Lung (tissue), 12 donors: ENCODE measurements around the gene CHL1. TPM values are rescaled to one million over a fixed set of nuclear protein-coding genes. Genes with fewer than 3 reads are reported as not detected.

ENCODE experiments used
- ATAC-seq: fragments of 200-7000 bp; cut with Tn5 transposase; one replicate; pipeline ENCODE4 v1.9.1; 2020; ENCODE audit warnings: moderate number of reproducible peaks; ENCODE audit not compliant: insufficient read depth, low FRiP score
- DNase-seq, 3 donors: peaks; one replicate each; pipeline ENCODE4 v3.0.0-alpha.2; 2013 to 2017
- H3K27ac ChIP-seq, 2 donors: one replicate each; pipeline ENCODE4 v1.5.1; 2013; ENCODE audit warnings: mild to moderate bottlenecking in 2 of 2, moderate library complexity in 2 of 2, control low read depth in 1 of 2, inconsistent platforms in 1 of 2, low read depth in 1 of 2, low read length in 1 of 2
- H3K27me3 ChIP-seq, 3 donors: one replicate each; pipeline ENCODE4 v1.5.1; 2013; ENCODE audit warnings: low read length in 2 of 3; ENCODE audit not compliant: control insufficient read depth in 3 of 3, insufficient read depth in 3 of 3
- H3K36me3 ChIP-seq, 4 donors: one replicate each; pipeline ENCODE4 v1.5.1; 2013; ENCODE audit warnings: low read length in 4 of 4, mild to moderate bottlenecking in 1 of 4, moderate library complexity in 1 of 4; ENCODE audit not compliant: control insufficient read depth in 4 of 4, insufficient read depth in 4 of 4
- H3K4me1 ChIP-seq, 5 donors: one replicate each; pipeline ENCODE4 v1.5.1; 2013; ENCODE audit warnings: low read length in 5 of 5, mild to moderate bottlenecking in 2 of 5, moderate library complexity in 1 of 5; ENCODE audit not compliant: control insufficient read depth in 5 of 5, insufficient read depth in 5 of 5
- H3K4me3 ChIP-seq: one replicate; pipeline ENCODE4 v1.5.1; 2013; ENCODE audit warnings: mild to moderate bottlenecking, control low read depth, moderate library complexity
- H3K9ac ChIP-seq, 2 donors: one replicate each; pipeline ENCODE4 v1.5.1; 2013; ENCODE audit warnings: low read length in 2 of 2, control low read depth in 1 of 2; ENCODE audit not compliant: insufficient read depth in 1 of 2
- H3K9me3 ChIP-seq, 4 donors: one replicate each; pipeline ENCODE4 v1.5.1; 2013; ENCODE audit warnings: low read length in 3 of 4, mild to moderate bottlenecking in 1 of 4, moderate library complexity in 1 of 4; ENCODE audit not compliant: control insufficient read depth in 4 of 4, insufficient read depth in 3 of 4
- WGBS, 2 donors: extraction: QIAGEN DNeasy Blood & Tissue Kit; methylation state at CpG; one replicate each; pipeline ENCODE4 v1.1.7; 2013; 5-methylcytosine and 5-hydroxymethylcytosine counted together
- polyA plus RNA-seq, 2 donors: library from polyadenylated mRNA; stranded (reverse); fragments of 200-250 nt; gene quantifications; one replicate each; pipeline ENCODE4 v1.2.1, GENCODE V29; 2013
- total RNA-seq, 2 donors: library from RNA; depleted of rRNA in 1 of 2; stranded (reverse); fragments of >200 nt in 1 of 2; gene quantifications; one replicate each; pipeline ENCODE4 v1.2.1, GENCODE V29; 2014 to 2021
- TF ChIP-seq, protein P1 (sequence below): IDR thresholded peaks from 2 replicates; pipeline ENCODE4 v1.5.1; 2012; ENCODE audit warnings: mild to moderate bottlenecking; ENCODE audit errors: control extremely low read depth, extremely low read depth
- donor health status: control.
- donor health status: control.
- donor health status: Bipolar disorder and iron deficiency.
- donor health status: healthy.
- donor health status: DM: yes; HTN: yes; CAD: no.

Gene CHL1
- total and polyA plus RNA-seq, 4 donors = 1.1 to 11.5 (median 8.1) TPM

DNA sequence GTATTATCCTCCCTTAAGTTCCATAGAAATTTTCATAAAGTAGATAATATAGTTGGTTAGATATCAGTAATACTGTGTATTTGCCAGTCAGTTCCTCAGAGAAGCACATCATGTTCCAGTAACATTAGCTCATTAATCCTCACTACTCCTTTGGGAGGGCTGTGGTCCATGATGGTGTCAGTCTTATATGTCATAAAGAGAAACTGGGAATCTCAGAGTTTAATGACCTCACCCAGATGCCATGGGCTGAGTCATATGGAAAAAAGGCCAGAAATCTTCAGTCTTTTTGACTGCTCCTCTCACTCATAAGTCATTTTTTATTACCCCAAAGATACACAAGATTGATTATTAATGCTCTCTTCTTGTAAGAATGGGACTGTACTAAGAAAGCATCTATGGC, 188.6 kb downstream of the CHL1 start:
- no peak overlapping the region for H3K4me3 ChIP-seq
- H3K36me3 ChIP-seq = no peaks in the 10 kb centered on the region
- peaks cover 0 to 1% (median 0%) of the 10 kb centered on the region in 5 donors for H3K4me1 ChIP-seq
- H3K9ac ChIP-seq = no peak overlapping the region
- no peaks in the 10 kb centered on the region for H3K9me3 ChIP-seq
- DNase-seq = no peak
- H3K27me3 ChIP-seq = no peaks in the 10 kb centered on the region
- no peak overlapping the region for H3K27ac ChIP-seq
- TF ChIP-seq, protein P1, sequence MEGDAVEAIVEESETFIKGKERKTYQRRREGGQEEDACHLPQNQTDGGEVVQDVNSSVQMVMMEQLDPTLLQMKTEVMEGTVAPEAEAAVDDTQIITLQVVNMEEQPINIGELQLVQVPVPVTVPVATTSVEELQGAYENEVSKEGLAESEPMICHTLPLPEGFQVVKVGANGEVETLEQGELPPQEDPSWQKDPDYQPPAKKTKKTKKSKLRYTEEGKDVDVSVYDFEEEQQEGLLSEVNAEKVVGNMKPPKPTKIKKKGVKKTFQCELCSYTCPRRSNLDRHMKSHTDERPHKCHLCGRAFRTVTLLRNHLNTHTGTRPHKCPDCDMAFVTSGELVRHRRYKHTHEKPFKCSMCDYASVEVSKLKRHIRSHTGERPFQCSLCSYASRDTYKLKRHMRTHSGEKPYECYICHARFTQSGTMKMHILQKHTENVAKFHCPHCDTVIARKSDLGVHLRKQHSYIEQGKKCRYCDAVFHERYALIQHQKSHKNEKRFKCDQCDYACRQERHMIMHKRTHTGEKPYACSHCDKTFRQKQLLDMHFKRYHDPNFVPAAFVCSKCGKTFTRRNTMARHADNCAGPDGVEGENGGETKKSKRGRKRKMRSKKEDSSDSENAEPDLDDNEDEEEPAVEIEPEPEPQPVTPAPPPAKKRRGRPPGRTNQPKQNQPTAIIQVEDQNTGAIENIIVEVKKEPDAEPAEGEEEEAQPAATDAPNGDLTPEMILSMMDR = no peak
- no peak for ATAC-seq

DNA sequence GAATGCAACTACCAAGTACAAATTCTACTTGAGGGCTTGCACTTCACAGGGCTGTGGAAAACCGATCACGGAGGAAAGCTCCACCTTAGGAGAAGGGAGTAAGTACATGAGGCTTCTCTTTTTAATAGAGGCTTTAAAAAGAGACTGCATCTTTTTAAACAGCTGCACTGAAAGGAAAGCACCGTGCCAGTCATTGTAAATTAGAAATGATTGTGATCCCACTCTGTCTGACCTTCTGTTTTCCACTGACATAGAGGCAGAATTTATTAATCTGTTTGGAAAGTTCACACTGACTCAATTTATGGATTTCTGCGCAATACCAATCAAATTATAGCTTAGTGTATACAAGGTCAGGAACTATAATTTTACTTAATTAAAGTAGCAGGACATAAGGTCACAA, 198.2 kb downstream of the CHL1 start:
- no peaks in the 10 kb centered on the region for H3K4me1 ChIP-seq
- H3K4me3 ChIP-seq = no peak overlapping the region
- H3K27me3 ChIP-seq = no peaks in the 10 kb centered on the region
- TF ChIP-seq, protein P1 = no peak
- whole genome bisulfite sequencing, 2 donors = 62 to 85% methylated on average over 4 of the region's 4 CpGs
- no peak for DNase-seq
- no peak overlapping the region for H3K27ac ChIP-seq
- H3K36me3 ChIP-seq = no peaks in the 10 kb centered on the region
- H3K9me3 ChIP-seq = no peaks in the 10 kb centered on the region
- no peak overlapping the region for H3K9ac ChIP-seq
- ATAC-seq = no peak

DNA sequence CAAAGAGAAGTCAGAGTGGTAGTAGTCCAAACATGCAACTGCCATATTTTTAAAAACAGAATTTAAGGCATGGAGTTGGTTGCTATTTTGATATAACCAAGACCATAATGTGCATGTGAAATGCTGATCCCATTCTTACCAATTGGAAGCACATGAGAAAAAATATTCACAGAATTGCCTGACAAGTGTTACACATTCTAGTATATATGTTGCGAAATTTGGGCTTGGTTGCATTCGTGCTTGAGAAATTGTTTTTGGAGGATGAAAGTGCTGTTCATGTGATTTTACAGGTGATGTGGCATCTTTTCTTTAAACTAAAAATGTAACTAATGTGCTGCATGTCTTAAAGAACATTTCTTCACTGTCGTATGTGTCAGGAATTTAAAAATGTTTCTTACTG, 199.7 kb downstream of the CHL1 start:
- H3K9ac ChIP-seq = no peak overlapping the region
- no peak overlapping the region for H3K4me3 ChIP-seq
- TF ChIP-seq, protein P1 = no peak
- no peaks in the 10 kb centered on the region for H3K36me3 ChIP-seq
- no peaks in the 10 kb centered on the region for H3K4me1 ChIP-seq
- no peaks in the 10 kb centered on the region for H3K9me3 ChIP-seq
- H3K27ac ChIP-seq = no peak overlapping the region
- ATAC-seq (no peak), DNase-seq (no peak)
- no peaks in the 10 kb centered on the region for H3K27me3 ChIP-seq
- WGBS, 2 donors = 68 to 81% methylated on average over 3 of the region's 3 CpGs

DNA sequence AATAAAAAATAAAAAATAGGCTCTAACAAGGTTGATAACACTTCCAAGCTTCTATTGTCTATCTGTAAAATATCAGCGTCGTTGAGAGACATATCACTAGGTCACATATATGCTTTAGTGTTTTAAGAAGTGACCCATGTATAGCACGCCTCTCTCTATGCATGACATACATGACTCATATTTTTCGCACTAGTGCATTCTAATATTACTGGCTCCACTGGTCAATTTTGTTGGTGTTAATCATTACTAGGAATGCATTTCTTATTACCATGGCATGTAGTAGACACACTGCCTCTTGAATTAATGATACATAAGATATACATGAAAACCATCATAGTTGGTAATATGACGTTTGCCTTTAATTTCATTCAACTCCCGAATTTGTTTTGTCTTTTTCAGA, 203.1 kb downstream of the CHL1 start:
- TF ChIP-seq, protein P1 = no peak
- Histone ChIP-seq H3K27me3 (no peaks in the 10 kb centered on the region), H3K36me3 (no peaks in the 10 kb centered on the region), H3K4me3 (no peak overlapping the region), H3K9me3 (peaks cover 0 to 5% (median under 1%) of the 10 kb centered on the region in 4 donors), H3K4me1 (no peaks in the 10 kb centered on the region), H3K27ac (no peak overlapping the region), H3K9ac (no peak overlapping the region)
- 87 to 90% methylated on average over 6 of the region's 6 CpGs for WGBS, 2 donors
- ATAC-seq = no peak
- DNase-seq = no peak
